ENCODE results near the gene UNC119B.
A peak's percentile ranks its signal among the peaks of the same experiment; 100 is the strongest.

Gene UNC119B

DNA sequence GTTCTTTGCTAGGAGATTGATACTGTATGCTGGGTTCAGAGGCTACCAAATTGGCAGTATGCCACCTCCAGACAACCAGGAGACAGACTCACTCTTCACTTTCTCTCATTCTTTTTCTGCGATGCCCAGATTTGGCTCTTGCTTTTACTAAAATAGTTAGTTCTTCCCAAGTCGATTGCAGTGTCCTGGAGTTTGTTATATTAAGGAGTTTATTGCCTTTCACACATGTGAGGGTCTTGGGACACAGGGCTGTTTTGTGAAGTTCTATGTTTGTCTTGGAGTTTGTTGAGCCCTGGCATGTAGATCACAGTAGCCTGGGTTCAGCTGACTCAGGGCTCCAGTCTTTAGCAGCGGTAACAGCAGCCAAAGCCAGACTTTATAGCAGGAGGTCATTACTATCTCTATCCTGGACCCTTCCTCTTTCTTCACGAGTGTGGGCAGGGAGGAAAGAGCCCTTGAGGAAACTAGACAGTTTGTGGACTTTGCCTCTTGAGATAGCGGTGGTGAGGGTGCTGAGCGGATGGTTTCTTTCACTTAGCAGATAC is 21.7 kb upstream of the UNC119B start:
- DNase-seq: no peak

GRCh38 chr12:120689397-120690082 is 20.7 kb upstream of the UNC119B start:
- no peak for DNase-seq

GRCh38 chr12:120690083-120690450 is 20.2 kb upstream of the UNC119B start:
- no peak for DNase-seq

- no peak for DNase-seq
Observed at GRCh38 chr12:120690978-120691377, 19.3 kb upstream of the UNC119B start.

DNA sequence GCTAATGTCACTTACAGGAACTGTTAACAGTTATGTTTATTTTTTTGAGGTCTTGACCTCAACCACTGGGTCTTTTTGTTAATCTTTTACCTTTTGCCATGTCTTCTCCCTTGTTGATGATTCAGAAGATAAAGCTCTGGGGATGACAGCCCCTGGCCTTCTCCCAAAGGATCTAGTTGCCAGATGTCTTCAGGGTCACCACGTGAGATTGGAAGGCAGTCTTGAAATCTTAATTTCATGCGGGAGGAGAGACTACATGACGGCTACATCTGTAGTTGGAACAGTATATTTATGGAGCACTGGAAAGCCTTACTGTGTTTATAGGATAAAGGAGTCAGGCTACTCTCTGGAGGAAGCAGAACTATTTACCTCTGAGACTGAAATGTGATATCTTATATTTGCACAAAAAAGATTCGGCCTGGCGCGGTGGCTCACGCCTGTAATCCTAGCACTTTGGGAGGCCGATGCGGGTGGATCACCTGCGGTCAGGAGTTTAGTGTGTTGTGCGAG is 17.7 kb upstream of the UNC119B start:
- DNase-seq: peak; percentile 11

DNA sequence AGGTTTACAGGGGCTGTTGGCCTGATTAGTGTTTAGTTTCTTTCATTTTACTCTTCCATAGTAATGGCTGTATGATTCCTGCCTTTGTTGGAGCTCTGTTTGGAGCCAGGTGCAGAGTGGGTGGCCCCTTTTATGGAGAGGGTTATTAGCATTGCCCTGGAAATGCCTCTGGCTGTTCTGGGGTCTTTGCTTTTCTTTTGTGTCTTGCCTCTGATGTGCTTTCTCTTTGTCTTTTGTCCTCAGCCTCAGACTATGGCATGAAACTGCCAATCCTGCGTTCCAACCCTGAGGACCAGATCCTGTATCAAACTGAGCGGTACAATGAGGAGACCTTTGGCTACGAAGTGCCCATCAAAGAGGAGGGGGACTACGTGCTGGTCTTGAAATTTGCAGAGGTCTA is 16.4 kb upstream of the UNC119B start:
- DNase-seq: no peak

DNA sequence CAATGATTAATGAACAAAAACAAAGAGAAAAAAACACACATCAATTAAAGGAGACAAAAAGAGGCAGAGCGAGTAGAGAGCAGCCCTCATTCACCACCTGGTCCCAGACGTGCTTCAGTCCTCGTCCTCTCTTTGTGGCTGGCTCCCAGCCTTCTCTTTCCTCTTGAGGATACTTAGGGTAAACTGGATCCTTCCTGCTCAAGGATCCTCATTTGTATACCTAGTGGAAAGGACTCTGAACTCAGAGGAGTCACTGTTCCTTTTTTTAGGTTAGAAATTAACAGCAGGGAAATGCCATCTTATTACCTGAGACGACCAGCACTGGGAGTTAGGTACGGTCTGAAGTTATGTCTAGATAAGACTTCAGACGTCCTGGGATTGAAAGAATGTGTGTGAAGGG is 13.6 kb upstream of the UNC119B start:
- no peak for DNase-seq

- no peak for DNase-seq
Observed at GRCh38 chr12:120697344-120697743, 12.9 kb upstream of the UNC119B start.

GRCh38 chr12:120698665-120699064 is 11.6 kb upstream of the UNC119B start:
- no peak for DNase-seq

GRCh38 chr12:120699553-120699952 is 10.7 kb upstream of the UNC119B start:
- no peak for DNase-seq

DNA sequence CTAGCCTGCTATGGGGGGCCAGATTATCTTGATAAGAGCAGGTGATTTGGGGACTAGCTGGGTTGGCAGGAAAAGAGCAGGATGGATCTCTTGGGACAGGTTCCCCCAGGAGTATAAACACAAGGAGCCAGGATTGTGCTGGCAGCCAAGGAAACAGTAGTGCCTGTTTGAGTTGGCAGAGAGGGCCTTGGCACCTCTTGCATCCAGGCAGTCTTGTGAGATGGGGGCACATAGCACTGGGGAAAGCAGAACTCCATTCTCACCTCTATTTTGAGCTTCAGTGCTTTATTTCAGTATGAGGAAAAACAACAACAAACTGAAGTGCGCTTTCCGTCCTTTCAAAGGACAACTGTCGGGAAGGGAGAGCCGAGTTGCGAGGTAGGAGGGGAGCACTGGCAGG is 9.4 kb upstream of the UNC119B start:
- DNase-seq: no peak

GRCh38 chr12:120702637-120703036 is 7.6 kb upstream of the UNC119B start:
- no peak for DNase-seq

DNA sequence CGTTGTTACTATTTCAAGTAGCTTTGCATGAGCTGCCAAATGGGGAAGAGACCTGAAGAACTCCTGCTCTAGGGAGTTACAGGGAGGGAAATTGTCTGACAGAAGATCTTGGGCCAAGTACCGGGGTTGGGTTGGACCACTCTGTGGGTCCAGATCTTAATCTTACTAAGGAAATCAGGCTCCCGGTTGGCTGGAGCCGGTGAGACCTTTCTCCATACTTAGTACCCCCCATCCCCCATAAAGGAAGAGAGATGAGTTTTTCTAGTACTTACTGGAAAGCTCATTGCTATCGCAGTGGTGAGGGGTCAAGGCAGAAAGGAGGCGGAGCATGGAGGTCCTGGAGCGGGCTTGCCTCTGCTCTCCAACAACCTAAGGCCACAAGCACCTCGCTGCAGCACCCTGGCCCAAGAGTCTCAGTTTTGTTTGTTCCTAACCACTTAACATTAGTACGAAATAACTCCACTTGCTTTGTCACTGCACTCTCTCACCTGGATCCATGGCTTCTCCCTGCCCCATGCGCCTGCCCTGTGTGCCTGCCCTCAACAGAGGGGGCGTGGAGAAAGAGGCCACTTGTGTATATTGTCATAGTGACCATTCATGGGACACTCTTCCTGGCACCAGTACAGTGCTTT is 6.8 kb upstream of the UNC119B start:
- no peak for DNase-seq

DNA sequence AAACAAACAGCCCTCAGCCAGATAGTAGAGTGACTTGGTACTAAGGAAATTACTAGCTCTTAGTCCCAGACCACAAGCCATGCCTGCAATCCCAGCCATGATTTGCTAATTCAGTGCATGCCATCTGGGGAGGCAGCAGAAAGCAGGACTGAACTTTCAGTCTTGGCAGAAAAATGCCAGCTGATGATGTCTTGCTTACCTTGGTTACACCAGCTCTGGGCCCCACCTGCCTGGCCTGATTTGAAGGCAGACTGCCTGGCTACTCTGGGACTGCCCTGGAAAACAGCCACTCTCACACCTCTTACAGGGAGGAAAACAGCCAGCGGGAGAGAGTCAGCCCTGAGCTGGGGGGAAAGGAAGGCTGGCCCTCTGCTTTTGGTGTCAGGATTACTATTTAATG is 4.6 kb upstream of the UNC119B start:
- DNase-seq: no peak

GRCh38 chr12:120706029-120706428 is 4.2 kb upstream of the UNC119B start:
- no peak for DNase-seq

DNA sequence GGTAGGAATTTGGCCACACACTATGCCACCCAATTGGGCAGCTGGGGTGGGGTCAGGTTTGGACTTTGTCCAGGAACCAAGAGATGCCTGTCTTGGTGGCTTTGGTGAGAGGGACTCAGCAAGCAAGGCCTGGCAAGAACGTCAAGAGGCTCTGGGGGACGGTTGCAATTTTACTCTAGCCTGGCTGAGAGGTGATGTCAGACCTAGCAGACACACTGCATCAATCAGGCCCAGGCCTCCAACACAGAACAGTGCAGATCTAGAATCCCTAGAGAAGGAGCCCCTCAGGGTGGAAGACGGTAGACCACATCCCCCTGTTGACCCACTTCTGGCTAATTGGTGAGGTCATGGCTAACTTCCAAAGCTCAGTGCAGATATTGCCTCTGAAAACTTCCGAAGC is 1.6 kb upstream of the UNC119B start:
- no peak for DNase-seq

DNA sequence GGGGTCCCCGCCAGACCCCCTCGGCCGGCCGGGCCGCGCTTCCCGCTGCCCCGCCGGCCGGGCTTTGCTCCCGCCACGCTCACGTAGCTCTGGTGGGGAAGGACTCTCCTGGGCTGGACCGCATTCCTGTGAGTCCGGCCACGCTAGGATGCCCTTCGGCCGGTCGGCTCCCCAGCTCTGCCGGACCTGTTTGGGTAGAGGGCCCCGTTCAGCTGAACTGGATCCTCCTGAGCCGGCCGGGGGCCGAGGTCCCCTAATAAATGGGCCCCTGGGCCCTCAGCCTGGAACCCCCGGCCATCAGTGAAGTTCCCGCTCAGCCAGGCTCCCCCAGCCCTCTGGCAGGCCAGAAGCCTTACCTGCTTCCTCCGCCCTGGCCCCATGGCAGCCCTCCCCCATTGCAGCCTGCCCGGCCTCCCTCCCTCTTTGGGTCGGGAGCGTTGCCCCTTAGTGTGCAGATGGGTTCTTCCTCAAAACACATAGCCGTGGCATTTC is 593 bp downstream of the UNC119B start:
- DNase-seq: no peak

DNA sequence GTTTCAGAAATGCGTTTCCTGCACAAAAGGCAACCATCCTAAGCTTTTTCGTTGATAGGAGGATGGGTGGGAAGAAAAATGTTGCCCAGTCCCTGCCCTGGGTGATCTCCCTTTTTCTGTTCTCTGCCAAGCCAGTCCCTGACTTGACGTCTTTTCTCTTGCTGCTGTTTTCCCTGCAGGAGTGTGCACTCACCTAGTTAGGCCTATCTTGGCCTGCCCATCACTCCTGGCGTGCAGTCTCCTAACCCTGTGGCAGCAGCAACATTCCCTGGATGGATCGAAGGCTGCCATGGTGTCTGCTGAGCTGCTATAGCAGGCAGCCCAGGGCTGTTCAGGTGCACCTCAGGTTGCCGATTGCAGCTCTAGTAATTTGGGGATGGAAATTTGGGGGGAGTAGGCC is 1.2 kb downstream of the UNC119B start:
- DNase-seq: no peak

GRCh38 chr12:120712610-120713009 is 2.4 kb downstream of the UNC119B start:
- DNase-seq: no peak

DNA sequence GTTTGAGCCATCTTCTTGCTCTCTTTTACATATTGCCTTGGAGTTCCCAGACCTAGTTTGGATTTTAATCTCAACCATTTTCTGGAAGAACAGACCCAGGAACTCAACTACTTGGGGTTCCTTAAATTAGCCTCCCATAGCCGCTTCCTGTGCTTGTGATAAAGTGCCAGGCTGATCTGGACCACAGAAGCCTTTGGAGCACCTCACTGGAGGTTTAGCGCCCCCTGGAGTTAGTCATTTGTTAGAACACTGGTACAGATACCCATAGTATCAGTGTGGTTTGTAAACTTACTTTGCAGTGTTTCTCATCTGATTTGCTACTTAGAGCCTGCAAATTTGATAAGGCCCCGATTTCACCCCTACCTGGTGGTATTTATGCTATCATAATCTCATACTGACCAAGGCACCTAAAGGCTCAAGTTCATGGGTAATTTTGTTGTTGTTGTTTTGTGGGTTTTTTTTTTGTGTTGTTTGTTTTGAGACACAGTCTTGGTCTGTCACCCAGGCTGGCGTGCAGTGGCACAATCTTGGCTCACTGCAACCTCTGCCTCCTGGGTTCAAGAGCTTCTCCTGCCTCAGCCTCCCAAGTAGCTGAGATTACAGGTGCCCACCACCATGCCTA is 3.7 kb downstream of the UNC119B start:
- DNase-seq: peak; percentile 73

- no peak for DNase-seq
Observed at GRCh38 chr12:120718055-120718454, 7.8 kb downstream of the UNC119B start.

DNA sequence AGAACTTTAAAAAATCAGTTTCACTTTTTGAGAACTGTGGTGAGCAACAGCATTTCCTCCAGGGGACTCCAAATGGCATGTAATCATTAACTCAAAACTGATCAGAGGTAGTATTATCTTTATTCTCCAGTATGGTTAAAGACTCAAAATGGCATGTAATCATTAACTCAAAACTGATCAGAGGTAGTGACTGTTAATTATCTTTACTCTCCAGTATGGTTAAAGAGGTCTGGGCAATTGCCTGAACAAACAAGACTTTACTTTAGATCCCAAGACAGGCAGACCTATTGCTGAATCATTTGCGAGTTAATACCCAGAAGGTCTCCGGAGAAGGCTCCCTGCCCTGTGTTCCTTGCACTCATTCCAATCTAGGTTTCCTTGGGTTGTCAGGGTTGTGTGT is 8.8 kb downstream of the UNC119B start:
- no peak for DNase-seq

DNA sequence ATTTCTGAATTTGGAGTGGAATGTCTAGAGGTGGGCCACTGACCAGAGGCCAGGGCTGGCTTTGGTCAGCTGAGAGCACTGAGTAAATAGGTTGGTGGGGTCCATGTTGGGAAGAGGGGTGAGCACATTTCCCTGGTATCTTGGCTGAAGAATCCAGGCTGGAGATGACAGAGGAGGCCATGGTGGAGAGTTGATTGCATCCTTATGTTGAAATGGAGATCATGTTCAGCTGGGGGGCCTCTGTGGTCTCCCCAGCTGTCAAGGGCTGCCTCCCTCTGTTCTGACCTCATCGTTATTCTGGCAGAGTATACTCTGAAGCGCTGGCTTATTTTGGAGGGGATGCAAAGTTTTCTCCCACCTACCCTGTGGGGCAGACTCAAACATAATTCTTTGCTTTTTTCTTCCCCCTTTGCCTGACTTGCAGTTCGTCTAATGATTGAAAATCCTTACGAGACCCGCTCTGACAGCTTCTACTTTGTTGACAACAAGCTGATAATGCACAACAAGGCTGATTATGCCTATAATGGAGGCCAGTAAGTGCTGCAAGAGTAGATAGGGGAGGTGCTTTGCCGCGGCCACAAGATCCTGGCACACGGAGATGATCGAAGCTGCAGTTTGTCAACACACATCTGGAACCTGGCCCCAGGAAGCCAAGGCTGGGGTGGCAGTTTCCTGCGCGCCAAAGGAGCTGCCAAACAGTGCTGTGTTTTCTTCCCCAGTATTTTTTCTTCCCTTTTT is 9.4 kb downstream of the UNC119B start:
- DNase-seq: no peak
